Globus pallidus (tissue), 1 donor: ENCODE results near the gene MEGF10.
A peak's percentile ranks its signal among the peaks of the same experiment; 100 is the strongest.
"Not testable (repeated sequence)": the region's sequence is repeated elsewhere in the genome, so short reads cannot be mapped to it uniquely, and the experiment has no call there.

Experiments used
- DNase-seq: peaks from one replicate; pipeline ENCODE4 v3.0.0-alpha.2; 2015; ENCODE audit warnings: low spot score

The MEGF10 gene

GRCh38 chr5:127290019-127290945 lies at the start of gene MEGF10:
MEGF10 (plus strand) TSS chr5:127290796; CDS start chr5:127331309, 40,513 bp downstream.
- peak; percentile 86 for DNase-seq

DNA sequence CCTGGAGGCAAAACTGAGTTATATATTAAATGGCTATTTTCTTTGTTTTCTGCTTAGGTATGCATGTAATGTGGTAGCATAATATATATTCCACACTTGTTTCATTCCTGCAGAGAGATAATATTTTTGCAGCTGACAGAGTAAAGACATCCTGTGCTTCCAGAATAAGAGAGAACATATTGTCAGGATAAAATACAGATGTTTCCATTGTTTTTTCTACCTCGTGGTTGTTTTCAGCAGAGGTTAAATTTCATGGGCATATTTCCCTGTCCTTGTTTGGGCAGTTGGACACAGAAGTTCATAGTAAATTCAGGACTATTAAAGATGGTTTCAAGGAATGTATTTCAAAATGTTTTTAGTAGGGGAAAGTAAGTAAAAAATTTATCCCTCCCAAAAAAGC lies 47.6 kb upstream of the MEGF10 start:
- DNase-seq: no peak

DNA sequence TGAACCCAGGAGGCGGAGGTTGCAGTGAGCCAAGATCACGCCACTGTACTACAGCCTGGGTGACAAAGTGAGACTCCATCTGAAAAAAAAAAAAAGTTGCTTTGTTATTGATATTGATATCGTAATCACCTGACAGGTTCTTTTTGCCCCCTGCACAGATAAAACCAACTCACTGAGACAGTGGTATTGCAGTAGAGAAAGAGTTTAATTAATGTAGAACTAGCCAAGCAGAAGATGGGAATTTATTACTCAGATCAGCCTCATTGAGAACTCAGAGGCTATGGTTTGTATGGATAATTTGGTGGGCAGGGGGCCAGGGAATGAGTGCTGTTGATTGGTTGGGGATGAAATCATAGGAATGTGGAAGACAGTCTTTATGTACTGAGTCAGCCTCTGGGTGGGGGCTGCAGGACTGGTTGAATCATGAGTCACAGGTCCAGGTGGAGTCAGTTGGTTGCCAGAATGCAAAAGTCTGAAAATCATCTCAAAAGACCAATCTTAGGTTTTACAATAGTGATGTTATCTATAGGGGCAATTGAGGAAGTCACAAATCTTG lies 35.8 kb upstream of the MEGF10 start:
- DNase-seq: no peak

GRCh38 chr5:127256886-127257597 lies 33.6 kb upstream of the MEGF10 start:
- no peak for DNase-seq

DNA sequence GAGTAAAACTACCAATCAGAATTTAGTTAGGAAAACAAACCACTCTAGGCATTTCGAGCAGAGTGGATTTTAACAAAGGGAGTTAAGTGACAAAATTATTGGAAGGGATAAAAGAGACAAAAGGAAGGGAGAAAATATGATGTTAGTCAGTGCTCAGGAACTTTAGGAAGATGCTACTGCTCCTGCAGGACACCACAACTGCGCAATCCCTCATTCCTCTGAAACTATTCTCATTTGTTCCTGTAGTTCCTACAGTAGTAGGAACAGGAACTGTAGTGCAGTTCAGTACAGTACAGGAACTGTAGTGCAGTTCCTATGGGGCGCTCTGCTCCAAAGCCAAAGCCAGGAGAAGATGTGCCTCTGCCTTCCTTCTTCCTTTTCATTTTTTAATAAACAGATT lies 29.9 kb upstream of the MEGF10 start:
- no peak for DNase-seq

DNA sequence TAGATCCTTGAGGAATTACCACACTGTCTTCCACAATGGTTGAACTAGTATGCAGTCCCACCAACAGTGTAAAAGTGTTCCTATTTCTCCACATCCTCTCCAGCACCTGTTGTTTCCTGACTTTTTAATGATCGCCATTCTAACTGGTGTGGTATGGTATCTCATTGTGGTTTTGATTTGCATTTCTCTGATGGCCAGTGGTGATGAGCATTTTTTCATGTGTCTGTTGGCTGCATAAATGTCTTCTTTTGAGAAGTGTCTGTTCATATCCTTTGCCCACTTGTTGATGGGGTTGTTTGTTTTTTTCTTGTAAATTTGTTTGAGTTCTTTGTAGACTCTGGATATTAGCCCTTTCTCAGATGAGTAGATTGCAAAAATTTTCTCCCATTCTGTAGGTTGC lies 25.1 kb upstream of the MEGF10 start:
- DNase-seq: not testable (repeated sequence)

DNA sequence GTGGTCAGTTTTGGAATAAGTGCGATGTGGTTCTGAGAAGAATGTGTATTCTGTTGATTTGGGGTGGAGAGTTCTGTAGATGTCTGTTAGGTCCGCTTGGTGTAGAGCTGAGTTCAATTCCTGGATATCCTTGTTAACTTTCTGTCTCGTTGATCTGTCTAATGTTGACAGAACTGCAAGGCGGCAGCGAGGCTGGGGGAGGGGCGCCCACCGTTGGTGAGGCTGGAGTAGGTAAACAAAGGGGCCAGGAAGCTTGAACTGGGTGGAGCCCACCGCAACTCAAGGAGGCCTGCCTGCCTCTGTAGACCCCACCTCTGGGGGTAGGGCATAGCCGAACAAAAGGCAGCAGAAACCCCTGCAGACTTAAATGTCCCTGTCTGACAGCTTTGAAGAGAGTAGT lies 22.3 kb upstream of the MEGF10 start:
- DNase-seq: not testable (repeated sequence)

GRCh38 chr5:127270713-127271112 lies 19.9 kb upstream of the MEGF10 start:
- not testable (repeated sequence) for DNase-seq

GRCh38 chr5:127275641-127276193 lies 14.9 kb upstream of the MEGF10 start:
- DNase-seq: no peak

DNA sequence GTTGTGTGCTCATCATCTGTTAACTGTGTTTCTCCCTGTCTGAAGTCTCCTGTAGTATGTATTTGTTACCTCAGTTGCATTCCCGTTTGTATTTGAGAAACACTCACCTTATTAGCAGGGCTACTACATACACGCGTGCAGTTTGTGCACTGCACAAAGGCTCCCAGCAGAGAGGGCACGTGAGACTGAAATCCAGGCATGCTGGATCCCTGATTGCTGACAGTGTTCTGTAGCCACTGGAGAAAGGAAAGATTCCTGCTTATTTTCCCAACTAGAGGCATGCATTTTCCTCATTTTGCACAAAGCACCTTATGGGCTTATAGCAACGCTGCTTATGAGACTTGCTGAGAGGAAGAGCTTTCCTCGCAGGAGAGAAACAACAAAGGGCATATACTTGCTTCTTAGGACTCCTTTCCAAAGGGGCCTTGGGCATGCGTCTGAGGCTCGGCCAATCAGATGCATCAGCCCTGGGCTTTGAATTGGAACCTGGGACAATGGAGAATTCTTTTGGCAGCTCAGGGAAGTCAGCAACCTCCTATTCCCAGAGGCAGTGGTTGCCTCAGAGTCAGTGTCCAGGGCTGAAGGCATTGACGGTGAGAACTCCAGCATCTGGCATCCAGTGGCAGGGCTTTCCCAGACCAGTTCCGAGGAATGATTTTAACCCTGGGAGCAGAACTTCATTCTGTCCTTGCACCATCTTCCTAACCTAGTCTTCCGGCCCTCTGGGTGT lies 9.9 kb upstream of the MEGF10 start:
- DNase-seq: peak; percentile 17

- DNase-seq: no peak
Measured at GRCh38 chr5:127281609-127282008, 9.0 kb upstream of the MEGF10 start.

DNA sequence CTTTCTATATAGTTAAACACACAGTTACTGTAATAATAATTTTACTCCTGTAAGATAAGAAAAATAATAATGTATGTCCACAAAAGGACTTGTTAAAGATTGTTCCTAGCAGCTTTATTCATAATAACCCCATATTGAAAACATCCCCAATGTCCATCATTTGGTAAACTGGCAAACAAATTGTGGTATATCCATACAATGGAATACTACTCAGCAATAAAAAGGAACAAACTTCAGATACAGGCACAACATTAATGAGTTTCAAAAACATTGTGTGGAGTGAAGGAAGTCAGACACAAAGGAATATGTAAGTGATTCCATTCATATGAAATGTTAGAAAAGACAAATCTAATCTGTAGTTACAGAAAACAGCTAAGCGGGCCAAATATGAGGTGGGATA lies 1.9 kb upstream of the MEGF10 start:
- DNase-seq: no peak

GRCh38 chr5:127290946-127291693 lies 524 bp downstream of the MEGF10 start:
- DNase-seq: peak; percentile 73

GRCh38 chr5:127292030-127292735 lies 1.6 kb downstream of the MEGF10 start:
- peak; percentile 55 for DNase-seq

DNA sequence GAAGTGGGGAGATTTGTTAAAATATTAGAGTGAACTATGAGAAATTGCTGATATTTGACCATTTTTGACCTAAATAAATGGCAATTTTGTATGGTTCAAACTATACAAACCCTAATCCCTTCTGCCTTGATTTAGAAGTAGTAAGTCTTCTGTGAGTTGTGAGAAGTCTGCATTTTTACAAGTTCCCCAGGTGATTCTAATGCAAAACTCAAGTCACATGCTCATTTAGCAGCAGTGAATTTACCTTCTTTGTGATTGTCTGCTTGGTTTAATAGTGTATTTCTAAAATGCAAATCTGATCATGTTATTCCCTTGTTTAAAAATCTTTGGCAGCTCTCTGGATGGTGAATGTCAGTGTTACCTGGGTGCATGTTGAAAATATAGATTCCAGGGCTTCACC lies 2.8 kb downstream of the MEGF10 start:
- DNase-seq: peak; percentile 37

DNA sequence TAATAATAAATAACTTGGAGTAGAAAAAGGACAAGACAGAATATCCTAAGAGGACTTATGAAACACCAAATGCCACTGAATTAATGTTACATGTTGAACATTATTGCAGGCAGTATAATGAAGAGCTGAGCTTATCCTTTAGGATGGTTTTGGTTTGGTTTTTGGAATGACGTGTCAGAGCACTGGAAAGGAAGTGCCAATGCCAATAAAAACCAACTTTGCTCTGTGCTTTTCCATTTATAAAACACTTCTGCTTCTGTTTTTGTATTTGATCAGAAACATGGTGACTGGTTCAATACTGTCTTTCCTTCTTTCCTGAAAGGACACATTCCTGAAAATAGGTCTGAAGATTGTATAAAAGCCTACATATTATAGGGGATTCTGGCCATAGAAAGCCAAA lies 4.2 kb downstream of the MEGF10 start:
- DNase-seq: no peak

GRCh38 chr5:127295454-127295853 lies 4.9 kb downstream of the MEGF10 start:
- DNase-seq: peak; percentile 55

DNA sequence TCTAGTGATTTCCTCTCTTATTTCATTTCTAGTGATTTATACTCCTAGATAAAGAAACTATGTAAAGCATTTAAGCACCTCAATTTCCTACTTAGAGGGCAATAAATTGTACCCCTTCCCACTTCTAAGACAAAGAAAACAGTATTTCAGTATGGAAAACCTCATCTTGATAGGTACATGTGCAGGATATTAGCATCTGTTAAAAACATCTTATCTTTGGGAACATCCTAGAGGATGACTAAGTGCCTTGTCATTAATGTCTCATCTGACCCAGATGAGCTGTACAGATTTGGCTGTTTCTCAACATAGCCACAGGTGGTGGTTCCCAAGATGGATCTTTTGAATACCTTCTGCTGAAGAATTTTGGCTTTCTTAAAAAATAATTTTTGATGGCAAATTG lies 5.7 kb downstream of the MEGF10 start:
- DNase-seq: peak; percentile 38

DNA sequence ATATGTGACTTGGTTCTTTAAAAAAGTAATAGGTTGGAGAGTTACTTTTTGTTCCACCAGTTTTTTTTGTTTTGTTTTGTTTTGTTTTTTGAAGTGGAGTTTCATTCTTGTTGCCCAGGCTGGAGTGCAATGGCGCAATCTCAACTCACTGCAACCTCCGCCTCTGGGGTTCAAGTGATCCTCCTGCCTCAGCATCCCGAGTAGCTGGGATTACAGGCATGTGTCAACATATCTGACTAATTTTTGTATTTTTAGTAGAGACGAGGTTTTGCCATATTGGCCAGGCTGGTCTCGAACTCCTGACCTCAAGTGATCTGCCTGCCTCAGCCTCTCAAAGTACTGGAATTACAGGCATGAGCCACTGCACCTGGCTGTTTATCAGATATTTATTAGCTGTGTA lies 6.3 kb downstream of the MEGF10 start:
- DNase-seq: not testable (repeated sequence)

DNA sequence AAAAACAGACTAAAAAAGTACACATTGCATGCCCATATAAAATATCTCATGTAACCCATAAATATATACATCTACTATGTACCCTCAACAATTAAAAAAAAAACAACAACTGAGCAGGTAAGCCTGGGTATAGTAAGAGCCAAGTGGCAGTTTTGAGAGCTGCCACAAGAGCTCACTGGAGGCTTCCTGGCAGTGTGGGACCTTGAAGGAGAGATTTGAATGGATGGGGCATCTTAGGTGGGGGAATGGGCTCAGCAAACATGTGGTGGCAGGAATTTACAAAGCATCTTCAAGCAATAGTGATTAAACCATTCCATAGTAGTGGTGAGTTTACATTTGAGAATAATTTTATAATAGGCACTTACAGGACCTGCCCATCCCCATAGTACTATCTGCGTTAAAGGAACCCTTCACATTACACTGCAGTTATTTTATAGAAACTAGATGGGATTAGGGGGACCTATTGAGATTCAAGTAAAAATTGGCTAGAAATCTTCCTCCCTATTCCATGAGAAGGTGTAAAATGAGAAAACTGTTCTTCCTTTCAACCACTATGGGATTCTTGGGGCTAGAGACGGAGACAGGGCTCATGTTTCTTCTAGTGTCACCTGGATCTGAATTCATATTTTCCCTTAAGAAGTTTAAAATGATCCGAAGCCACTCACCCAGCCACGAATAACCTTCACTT lies 6.9 kb downstream of the MEGF10 start:
- peak; percentile 53 for DNase-seq
